HT-29 (cell line): ENCODE results near the gene PRM2. TPM values are rescaled to one million over a fixed set of nuclear protein-coding genes. Genes with fewer than 3 reads are reported as not detected.

Experiments
- DNase-seq: peaks from one replicate; pipeline ENCODE4 v3.0.0-alpha.2; 2015; ENCODE audit warnings: low spot score
- total RNA-seq: library from RNA; depleted of rRNA; stranded (reverse); fragments of >200 nt; shearing (Covaris generic); gene quantifications from 2 replicates; pipeline ENCODE4 v1.2.3, GENCODE V29; 2014

PRM2 gene
- total RNA-seq, 1 experiment from 2014 or later, result not detected

GRCh38 chr16:11249233-11250061 is 26.8 kb downstream of the PRM2 start:
- no peak for DNase-seq

DNA sequence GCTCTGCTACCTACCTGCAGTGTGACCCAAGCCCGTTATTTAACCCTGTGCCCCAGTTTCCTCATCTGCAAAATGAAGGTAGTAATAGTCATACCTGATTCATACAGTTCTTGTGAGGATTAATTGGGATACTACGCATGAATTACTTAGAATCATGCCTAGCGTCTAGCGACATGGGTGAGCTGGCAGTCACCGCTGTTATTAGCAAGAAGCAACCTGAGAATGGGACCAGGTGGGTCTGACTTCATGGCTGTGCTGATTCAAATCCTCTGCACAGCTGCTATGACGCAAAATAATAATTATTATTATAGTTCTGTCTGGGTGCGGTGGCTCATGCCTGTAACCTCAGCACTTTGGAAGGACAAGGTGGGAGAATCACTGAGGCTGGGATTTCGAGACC is 28.1 kb downstream of the PRM2 start:
- DNase-seq, result no peak

GRCh38 chr16:11245988-11246387 is 30.3 kb downstream of the PRM2 start:
- DNase-seq, result no peak

DNA sequence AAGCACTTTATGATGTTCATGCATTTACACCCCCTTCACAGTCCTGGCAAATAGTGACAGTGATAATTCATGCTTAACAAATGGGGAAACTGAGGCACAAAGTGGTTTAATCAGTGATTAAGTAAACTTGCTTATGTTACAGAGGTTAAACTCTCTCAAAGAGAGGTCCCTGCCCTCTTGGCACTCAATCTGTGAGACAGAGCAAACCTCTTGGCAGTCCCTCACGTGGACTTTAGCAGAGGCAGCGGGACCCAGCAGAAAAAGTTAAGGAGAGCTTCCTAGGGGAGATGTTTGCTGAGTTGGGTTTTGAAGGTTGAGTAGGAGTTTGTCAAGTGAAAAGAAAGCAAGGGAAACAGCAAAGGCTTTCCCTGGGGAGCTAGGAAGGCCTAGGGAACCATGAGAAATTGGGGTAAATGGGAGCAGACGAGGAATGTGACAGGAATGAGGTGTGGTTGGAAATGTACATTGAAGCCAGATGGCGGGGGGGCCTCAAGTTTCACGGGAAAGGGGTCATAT is 31.0 kb downstream of the PRM2 start:
- DNase-seq, result no peak

DNA sequence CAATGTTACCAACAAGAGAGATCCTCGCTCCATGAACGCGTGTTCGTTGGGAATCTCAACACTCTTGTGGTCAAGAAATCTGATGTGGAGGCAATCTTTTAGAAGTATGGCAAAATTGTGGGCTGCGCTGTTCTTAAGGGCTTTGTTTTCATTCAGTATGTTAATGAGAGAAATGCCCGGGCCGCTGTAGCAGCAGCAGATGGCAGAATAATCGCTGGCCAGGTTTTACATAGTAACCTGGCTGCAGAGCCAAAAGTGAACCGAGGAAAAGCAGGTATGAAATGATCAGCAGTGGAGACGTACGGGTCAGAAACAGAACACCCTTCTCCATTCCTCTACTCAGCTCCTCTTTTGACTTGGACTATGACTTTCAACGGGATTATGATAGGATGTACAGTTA is 33.6 kb downstream of the PRM2 start:
- DNase-seq, result no peak

GRCh38 chr16:11241480-11242204 is 34.6 kb downstream of the PRM2 start:
- DNase-seq, result no peak

GRCh38 chr16:11240636-11241473 is 35.4 kb downstream of the PRM2 start:
- no peak for DNase-seq

GRCh38 chr16:11239644-11240632 is 36.3 kb downstream of the PRM2 start:
- no peak for DNase-seq

DNA sequence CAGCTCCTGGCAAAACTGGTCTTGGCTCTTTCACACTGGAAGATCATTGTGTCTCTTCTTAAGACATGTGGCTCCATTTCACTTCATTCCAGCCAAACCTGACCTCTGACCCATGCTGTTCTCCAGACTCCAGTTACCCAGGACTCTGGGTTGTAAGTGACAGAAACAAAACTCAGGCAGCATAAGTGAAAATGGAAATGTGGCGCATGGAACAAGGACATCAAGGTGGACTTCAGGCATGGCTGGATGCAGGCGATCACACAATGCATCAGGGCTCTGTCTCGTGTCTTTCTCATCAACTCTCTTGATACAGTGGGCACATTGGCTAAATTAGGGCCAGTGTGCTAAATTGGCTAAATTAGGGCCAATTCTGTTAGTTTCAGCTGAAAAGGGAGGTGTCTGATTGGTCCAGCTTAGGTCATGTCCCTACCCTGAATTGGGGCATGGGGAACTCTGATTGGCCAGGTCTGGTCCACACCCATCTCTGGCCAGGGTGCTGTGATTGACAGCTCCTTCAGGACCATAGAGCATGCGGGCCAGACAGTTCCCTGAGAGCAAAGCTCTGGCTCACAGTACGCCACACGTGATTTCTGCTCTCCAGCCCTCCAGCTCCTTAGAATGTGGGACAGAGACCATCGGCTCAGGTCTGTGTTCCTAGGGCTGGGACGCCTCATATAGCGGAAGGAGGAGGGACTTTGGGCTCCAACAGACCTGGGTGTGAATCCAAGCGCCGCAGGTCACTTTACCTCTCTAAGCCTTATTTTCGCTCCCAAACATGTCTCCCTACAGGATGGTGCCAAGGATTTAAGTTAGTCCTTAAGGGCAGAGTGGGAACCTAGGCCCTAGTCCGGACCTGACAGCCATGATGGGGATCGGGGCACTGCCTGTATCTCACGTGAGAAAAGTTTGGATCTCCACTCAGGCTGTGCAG is 37.7 kb downstream of the PRM2 start:
- DNase-seq, result no peak

- DNase-seq, result no peak
Measured at GRCh38 chr16:11236461-11237254, 39.6 kb downstream of the PRM2 start.

DNA sequence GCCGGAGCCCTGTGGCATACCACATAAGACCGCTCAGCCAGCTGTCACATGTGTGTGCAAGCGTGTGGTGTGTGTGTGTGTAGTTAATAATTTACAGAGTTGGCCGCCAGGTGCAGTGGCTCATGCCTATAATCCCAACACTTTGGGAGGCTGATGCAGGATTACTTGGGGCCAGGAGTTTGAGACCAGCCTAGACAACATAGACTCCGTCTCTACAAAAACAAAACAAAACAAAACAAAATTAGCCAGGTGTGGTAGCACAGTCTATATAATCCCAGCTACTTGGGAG is 40.6 kb downstream of the PRM2 start:
- peak; percentile 10 for DNase-seq

DNA sequence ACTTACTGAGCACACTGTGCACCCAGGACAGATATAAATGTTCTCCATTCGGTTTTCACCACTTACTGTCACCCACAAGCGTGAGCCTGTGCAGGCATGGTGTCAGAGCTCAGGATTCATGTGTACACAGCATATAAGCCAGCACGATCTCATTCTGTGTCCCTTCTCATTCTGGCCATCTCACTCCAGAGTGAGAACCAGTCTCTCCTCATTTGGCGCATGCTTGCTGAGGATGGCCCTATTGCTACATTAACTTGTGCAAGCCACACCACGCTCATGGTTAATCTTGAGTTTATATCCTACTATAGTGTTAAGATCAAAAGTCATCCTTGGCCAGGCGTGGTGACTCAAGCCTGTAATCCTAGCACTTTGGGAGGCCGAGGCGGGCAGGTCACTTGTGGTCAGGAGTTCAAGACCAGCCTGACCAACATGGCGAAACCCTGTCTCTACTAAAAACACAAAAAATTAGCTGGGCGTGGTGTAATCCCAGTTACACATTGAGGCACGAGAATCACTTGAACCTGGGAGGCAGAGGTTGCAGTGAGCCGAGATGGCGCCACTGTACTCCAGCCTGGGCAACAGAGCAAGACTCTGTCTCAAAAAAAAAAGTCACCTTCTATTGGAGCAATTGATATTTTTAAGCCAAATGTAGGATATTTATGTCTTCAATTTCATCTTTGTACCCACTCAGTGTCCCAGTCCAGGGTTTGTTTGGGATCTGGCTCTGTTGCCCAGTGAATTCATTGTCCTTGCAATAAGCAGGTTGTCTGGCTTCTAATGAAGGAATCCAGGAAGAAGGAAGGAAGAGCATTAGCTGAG is 41.2 kb downstream of the PRM2 start:
- no peak for DNase-seq

- DNase-seq, result no peak
Measured at GRCh38 chr16:11233727-11234376, 42.4 kb downstream of the PRM2 start.

DNA sequence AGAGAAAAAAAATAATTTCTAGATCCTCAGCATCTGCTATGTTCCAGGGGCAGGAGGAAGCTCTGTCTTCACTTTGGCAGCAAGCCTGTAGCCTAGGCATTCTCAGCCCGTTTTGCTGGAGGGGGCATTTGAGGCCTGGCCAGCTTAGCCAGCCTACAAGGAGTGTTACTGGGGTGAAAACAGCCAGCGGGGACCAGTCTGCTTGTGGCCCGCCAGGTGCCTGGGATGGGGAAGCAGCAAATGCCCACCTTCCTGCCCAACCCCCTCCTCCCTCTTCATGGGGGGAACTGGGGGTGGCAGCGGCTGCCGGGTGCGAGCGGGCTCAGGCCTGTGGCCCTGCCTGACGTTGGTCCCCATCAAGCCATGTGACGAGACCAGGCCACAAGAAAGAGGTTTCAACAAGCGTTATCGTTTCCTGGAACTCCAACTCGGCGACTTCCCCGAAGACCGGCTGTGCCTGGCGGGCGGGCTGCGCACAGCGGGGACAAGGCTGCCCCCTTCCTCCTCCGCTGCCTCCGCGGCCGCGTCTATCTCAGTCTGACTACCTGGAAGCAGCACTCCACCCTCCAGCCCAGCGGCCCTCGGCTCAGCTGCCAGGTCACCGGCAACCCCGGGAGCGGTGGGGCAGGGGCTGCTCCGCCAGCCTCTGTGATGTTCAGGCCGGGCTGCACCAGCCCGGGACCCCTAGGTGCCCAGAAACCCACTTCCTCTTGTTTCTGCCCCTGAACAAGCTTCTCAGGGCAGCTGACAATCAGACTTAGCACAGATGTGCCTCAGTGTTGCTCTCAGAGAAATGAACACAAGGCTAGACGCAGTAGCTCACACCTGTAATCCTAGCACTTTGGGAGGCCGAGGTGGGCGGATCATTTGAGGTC is 43.2 kb downstream of the PRM2 start:
- DNase-seq, result no peak

GRCh38 chr16:11232302-11232851 is 43.9 kb downstream of the PRM2 start:
- no peak for DNase-seq

- DNase-seq, result no peak
Measured at GRCh38 chr16:11231367-11231970, 44.8 kb downstream of the PRM2 start.
